ENCODE results near the gene TEX47. TPM values are rescaled to one million over a fixed set of nuclear protein-coding genes. Genes with fewer than 3 reads are reported as not detected.

The TEX47 gene
- total RNA-seq (2022; extraction: Qiagen RNA extraction): not detected in 5 replicates

DNA sequence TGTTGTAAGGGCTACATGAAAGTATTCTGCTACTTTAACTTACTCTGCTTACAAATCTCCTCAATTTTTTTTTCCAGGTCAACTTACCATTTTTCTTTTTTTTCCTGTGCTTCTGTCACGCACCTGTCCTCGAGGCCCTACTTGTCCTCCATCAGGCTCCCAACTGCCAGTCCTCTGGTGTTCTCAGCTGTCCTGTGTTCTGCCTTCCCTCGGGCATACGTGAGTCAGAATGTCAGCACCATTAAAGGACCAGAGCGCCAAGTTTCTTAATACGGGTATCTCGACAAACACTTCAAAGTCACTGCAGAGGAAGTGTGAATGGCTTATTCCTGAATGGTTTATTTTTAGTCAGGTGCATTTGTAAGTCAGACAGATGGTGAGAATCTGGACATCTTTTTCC, at the start of gene TEX47:
TSS of gene TEX47 (minus strand) at position 185 of the 400 bp plus-strand sequence. CDS start 795 bp downstream, outside the sequence.

DNA sequence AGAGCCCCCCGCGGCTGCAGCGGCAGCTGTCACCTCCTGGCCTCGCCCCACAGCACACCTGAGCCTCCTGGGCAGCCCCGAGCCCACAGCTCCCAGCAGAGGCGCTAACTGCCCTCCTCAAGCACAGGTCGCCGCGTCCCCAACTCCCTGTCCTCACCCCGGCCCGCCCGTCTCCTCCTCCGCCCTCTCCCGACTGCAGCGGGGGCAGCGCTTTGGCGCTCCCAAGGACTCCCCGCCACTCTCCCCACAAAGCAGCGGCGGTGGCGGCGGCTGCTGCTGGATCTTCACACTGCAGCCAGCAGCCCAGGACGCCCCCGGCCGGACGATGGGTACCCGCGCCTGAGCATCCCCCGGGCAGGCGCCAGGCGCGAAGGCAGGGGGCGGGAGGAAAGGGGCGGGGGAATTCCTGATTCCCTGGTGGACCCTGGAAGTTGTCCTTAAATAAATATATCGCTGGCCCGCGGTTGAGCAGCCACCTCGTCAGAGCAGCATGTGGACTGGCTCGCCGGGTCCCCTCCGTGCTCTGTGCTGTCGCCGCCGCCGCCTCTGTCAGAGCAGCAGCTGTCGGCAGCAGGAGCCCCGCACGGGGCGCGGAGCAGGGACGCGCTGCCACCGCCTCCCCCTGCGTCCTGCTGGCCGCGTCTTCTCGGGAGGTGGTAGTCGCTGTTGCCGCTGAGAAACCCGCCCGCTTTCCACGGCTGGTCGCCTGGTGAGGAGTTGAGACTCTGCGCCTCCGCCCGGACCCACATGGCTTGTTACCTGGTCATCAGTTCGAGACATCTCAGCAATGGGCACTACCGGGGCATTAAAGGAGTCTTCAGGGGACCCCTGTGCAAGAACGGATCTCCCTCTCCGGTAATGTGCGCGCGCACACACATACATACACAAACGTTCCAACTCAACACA, 36.1 kb downstream of the TEX47 start, which contains the start of gene ZNF804B:
TSS of gene ZNF804B (plus strand) at position 471 of the 906 bp plus-strand sequence. CDS start at position 748, 277 bp downstream.

Other genes starting within 250 kb of the TEX47 start
- not detected in 5 replicates for gene ZNF804B, start 36.0 kb downstream of the TEX47 start, total RNA-seq (2022; extraction: Qiagen RNA extraction)